Measurements from ENCODE around the gene TUBGCP2.

Gene TUBGCP2

DNA sequence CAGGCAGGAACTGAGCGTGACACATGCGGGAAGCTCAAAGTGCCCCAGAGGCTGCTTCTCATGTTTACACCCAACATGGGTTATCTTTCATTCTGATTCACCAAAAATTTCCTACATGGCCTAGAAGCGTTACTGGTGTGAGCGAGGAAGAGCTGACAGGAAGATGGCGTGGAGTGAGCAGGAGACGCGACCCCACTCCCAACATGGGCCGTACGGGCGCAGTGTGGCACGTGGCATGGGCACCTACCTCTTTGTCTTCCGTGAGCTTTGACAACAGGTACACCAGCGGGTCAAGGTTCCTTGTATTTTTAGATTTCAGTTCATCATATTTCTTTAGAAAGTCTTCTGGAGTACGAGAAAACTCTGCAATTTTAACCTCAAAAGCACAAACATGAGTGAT is 8.9 kb downstream of the TUBGCP2 start:
- no peak for DNase-seq

DNA sequence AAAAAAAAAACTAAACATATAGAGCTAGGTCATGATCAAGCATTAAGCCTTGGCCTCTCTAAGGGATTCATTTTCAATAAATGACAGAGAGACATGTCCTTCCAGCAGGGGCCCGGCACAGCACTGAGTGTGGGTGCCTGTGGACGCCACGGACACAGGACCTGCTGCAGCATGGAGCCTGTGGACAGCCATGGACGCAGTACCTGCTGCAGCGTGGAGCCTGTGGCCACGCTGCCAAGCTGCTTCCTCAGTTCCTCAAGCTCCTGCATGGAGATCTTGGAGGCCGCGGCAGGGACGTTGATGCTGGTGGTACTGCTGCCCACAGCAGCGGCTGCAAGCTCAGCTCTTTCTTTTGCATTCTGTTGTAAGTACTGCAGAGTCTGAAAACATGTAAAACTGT is 9.4 kb downstream of the TUBGCP2 start:
- DNase-seq = no peak

DNA sequence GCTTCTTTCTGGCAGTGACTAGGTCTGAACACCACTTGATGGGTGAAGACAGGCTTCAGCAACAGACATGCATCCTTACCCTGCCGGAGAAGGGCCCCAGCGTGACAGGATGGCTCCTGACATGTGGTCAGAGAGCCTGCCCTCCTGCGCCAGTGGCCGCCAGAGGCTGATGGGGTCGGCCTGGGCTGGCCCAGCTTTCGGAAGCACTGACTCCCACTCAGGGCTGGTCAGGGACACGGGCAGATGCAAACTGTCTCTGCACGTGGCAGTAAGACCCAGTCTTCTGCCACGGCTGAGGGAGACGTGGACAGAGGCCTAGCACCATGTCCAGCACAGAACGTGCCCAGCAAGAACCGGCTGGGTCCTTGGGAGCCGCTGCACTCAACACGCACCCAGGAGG is 10.2 kb downstream of the TUBGCP2 start:
- DNase-seq = no peak

DNA sequence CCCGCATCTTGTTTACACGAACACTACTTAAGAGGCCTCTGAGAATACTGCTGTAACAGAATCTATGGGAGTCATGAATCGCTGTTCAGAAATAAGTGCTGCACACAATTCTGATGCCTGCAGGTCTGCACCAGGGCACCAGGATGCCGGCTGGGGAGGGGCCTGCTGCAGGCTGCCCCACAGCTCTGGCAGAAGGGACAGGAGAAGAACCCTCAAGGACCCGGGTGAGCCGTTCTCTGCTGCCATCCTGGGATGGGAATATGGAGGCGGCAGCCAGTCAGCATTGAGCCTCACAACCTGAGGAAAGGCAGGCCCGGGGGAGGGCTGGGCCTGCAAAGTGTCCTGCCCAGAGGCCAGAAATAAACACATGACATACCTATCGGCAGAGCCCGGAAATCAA is 11.2 kb downstream of the TUBGCP2 start:
- DNase-seq = no peak

DNA sequence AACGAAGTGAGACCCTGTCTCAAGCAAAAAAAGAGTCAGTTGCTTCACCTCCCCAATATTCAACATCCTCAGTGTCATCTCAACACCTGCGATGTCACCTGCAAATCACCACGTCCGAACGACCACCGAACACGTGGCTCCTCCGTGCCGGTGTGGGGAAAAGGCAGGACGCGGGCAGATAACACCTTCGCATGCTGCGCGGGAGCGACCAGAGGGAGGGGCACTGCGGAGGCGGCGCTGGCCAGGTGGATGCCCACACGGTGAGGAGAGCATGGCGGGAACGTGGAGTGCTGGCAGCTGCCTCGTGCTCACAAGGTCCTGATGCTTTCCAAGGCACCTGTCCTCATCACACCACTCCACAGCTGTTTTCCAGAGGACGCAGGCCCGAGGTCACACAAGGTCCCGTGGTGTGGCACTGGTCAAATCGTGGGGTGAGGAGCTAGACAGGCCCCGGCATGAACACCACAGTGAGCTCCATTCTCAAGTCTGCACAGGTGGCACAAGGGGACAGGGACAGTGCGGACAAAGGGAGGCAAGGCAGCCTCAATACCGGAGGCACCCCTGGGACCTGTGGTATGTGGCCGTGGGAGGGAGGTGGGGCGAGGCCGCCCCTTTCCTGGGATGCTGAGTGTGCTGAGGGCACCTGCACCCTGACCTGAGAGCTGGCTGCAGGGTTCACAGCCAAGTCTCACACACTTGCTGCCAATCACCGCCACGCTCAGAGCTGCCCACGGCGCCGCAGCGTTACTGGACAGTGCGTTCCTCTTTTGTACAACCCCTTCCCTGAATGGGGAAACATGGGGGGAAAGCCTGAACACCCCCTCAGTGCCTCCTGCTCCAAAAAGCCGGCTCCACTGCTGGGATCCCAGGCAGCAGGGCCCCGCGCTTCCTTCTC is 13.0 kb downstream of the TUBGCP2 start:
- no peak for DNase-seq

DNA sequence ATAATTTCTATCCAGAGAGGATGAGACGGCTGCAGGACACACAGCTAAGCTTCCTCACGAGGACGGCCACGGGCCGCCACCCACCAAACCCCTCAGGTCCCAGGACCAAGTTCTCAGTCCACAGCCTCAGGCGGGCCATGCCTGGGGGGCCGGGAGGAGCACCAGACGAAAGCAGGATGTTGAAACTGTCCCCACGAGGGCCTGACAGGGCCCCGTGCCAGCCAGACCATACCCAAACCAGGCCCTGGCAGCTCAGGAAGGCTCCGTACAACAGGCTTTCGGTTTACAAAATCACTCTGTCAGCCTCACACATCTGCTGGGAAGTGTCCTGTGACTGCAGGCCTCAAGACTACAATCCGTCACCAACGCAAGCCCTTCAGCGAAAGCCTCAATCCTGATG is 14.5 kb downstream of the TUBGCP2 start:
- no peak for DNase-seq

DNA sequence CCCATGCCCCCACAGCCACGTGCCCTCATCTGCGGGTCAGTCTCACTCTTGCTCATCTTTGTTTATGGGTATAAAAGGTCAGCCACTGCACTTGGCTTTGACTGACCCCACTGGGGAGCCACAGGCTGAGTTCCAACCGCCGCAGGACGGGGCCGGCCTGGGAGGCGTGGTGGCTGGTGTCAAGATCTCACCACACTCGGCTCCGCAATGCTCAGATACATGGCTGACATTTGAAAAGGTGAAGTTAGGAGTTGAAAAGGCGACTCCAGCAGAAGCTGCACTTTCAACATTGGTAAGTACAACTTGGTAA is 14.9 kb downstream of the TUBGCP2 start:
- no peak for DNase-seq

DNA sequence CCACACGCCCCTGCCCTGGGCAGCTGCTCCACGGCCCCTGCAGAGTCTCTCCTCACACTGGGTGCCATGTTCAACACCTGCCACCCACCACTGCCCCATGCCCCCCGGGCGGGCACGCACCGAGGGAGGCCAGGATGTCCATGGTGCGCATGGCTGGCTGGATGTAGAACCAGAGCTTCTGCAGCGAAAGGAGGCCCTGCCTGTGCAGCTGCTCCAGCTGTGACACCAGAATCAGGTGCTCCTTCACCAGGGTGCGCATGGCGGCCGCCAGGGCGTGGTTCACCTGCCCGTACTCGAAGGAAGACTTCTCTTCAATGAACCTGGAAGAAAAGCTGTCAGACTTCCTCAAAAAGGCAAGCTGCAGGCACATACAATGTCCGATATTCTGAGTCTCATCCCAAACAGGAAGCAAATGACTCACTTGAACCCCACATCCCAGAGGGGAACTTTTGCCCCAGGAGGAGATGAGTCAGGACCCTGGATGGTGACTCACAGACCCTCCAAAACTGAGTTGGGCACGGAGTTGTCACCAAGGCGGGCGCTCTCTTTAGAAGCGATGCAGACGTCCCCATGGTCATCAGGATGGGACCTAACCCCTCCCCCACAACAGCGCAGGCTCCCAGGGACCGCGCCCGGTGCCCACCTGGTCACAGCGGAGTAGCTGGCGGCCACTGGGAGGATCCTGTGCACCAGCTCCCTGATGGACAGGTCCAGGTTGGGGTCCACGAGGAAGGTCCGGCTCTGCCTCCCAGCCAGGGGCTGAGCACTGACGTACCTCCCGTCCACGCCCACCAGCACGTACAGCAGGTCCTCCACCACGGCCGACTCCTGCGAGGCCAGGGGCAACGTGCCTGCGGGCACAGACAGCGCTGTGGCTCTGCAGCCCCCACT is 15.5 kb downstream of the TUBGCP2 start:
- no peak for DNase-seq

DNA sequence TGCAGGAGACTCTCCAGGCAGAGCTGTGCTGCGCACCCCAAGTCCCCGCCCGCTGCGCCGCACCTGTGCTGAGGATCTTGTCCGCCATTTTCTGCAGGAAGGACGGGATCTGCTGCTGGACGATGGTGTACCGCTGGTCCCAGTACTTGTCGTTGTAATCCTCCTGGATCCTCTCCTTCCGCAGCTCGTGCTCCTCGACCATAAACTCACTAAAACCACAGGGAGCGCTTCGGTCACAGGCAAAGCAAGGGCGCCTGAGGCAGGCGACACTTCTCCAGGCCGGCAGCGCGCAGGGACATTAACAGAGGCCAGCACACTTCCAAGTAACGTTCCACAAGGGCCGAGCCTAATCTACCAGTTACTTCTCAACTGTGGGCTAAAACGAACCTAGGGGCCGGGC is 18.9 kb downstream of the TUBGCP2 start:
- no peak for DNase-seq

DNA sequence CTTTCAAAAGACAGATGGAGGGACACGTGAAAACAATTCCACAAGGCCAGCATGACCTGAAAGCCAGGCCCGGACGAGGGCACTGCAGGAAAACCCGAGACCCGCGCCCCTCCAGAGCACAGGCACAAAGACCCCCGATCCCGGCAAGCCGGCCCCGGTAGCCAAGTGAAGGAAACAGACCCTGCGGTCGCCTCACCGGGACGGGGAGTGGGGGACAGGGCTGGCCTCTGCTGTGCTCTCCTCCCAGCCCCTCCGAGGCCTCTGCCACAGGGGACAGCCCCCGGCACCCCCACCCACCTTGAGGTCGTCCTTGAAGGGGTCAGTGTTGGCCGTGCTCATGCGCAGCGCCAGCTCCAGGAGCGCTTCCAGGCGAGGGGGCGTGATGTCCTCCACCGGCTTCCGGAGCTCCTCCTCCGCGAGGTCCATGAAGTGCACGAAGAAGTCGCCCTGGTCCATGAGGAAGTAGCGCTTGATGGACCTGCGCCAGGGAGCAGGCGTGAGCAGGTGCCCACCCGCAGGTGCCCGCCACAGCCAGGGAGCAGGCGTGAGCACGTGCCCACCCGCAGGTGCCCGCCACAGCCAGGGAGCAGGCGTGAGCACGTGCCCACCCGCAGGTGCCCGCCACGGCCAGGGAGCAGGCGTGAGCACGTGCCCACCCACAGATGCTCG is 20.7 kb downstream of the TUBGCP2 start:
- no peak for DNase-seq

DNA sequence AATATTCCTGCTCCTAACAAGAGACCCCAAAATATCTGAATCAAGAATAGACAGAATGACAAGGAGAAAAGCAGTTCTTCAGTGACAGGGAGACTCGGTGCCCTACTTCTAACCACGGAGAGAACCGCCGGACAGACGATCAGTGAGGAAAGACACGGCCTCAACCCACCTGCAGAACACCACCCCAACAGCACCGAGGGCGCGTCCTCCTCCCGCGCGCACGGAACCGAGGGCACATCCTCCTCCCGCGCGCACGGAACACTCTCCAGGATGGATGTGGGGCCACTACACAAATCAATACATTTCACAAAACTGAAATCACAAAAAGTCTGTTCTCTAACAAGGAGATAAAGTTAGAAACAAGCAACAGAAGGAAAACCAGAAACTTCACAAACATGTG is 22.3 kb downstream of the TUBGCP2 start:
- DNase-seq = no peak

DNA sequence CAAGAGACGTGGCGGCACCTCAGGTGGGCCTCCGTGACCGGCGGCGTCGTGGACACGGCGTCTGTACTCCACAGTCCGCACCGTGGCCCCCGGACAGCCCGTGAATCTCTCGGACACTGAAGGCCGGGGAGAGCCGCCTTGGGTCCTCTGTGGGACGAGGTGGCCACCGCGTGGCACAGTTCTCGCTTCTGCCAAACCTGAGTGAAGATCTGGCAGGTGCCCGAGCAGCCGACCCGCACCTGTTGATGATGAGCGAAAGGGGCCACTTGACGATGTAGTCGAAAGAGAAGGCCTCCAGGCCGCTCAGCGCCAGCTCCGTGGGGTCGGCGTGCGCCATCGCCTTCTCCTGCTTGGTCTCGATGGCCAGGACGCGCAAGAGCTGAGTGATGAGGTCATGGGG is 23.5 kb downstream of the TUBGCP2 start:
- no peak for DNase-seq

DNA sequence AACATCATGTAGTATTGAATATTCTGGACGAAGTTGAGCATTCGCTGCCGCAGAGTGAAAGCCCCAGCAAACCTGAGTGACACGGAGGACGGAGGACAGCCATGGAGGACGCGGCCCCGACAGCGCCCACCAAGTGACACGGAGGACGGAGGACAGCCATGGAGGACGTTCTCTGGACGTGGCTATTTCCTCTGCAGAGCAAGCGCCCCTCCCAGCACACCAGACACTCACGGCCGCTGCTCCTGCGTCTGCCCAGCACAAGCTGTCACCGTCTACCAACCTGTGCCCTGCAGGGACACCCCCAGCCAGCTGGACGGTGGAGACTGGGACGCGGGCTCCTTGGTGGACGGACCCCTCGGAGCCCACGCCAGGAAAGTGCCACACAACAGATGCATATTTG is 24.7 kb downstream of the TUBGCP2 start:
- DNase-seq = no peak

DNA sequence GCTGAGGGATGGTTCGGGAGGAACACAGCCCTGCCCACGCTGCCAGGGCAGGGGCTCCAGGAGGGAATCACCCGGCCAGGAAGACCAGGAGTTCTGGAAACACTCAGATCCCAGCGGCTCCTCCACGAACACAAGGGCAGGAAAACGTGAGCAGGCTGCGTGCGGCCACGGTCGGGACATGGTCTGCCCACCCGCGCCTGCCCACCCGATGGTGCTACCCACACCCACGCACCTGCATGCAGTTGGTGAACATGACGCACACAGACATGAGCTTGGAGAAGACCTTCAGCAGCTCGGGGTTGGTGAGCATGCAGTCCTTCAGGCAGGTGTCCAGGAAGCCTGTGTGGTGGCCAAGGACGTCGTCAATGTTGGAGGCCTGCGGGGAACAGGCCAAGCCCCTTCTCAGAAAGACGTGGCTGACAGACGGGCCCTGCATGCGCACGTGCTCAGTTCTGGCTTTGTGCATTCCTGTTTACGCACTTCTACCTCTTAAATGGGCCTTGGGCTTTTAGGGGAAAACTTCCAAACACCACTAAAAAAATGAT is 25.8 kb downstream of the TUBGCP2 start:
- no peak for DNase-seq

DNA sequence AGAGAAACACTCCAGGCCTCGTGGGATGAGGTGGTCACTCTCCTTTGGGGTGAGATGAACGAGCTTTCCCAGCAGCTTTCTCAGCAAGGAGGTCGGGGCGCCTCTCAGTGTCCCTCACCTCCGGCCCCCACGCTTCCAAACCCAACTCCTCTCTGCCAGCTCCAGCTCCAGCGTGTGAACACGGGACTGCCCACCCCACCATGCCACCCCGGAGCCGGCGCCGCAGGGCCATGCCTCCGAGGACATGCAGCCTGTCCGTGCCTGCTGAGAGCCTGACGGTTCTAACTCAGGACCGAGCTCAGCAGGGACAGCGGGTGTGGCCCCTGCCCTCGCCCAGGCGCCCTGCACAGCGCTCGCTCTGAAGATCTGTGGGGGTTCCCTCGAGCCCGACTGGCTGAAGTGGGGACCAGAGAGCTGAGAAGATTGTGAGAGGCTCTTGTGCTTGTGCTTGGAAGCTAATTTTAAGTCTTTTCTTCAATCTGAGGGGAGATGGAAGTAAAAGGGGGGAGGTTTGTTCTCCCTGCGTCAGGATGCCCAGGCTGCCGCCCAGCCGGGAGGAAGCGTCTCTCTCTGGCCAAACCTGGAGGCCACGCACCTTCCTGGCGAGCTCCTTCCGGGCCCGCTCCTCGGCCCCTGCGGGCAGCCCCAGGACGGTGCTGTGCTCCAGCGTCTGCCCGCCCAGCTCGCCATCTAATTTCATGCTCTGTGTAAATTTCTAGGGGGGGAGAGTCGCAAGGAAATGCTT is 26.9 kb downstream of the TUBGCP2 start:
- no peak for DNase-seq

DNA sequence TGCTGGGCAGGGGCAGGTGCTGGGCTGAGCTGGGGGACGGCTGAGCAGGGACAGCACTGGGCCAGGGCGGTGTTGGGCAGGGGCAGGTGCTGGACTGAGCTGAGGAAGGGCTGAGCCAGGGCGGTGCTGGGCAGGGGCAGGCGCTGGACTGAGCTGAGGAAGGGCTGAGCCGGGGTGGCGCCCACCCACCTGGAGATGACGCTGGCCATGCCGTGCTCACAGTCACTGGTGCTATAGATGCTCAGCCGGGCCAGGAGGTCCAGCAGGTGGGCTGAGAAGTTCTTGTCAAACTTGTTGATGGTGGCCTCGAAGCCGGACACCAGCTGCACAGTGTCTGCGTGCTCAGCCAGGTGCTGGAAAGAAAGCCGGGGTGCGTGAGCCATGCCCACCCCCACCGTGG is 27.6 kb downstream of the TUBGCP2 start:
- DNase-seq = no peak

DNA sequence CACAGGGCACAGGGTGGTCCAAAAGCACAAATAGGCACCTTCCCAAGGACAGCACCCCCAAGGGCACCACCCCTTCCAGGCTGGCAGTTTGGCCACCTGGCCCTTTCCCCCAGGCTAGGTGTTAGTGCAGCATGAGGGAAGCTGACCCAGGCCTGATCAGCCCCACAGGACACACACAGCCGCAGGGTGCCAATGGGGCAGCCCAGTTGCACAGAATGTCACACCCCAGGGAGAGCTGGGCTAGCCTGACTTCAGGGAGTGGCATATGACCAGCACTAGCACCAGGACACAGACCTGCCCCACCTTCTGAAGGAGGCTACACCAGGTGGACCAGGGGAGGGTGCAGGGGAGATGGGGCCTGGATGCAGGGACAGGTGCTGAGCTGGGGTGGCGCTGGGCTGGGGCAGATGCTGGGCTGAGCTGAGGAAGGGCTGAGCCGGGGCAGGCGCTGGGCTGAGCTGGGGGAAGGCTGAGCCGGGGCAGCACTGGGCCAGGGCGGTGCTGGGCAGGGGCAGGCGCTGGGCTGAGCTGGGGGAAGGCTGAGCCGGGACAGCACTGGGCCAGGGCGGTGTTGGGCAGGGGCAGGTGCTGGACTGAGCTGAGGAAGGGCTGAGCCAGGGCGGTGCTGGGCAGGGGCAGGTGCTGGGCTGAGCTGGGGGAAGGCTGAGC is 28.1 kb downstream of the TUBGCP2 start:
- no peak for DNase-seq

DNA sequence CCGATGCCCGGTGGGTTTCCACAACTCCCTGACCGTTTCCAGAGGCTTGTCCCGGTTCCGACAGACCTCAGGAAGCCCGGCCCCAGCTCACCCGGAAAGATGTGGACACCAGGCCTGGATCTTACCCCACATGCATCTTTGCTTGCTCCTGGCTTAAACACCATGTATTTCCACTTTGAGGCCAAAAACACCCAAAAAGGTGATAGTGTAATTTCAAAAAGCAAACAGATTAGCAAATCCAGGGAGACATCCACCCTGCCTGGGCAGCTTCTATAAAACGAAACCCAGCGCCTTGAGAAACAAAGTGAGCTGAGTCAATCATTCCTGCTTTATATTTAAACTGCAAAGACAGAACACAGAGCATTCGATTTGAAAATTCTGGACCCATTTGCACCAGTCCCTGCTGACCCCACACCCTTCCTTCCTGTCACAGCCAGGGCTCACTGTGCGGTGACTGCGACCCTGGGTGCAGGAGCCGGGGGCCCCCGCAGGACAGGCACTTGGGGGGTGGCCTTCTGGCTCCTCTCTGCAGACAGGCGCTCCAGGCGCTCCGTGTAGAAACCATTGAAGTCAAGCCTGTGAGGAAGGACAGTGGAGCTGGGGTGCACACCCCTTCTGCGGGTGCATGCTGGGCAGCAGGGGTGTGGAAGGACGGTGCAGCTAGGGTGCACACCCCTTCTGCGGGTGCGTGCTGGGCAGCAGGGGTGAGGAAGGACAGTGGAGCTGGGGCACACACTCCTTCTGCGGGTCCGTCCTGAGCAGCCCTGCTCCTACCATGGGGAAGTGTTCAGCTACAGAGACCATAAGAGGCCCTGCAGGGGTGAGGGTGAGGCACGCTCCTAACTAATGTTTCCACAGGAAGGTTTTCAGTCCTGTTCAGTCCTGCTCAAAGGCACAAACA is 29.1 kb downstream of the TUBGCP2 start:
- no peak for DNase-seq

DNA sequence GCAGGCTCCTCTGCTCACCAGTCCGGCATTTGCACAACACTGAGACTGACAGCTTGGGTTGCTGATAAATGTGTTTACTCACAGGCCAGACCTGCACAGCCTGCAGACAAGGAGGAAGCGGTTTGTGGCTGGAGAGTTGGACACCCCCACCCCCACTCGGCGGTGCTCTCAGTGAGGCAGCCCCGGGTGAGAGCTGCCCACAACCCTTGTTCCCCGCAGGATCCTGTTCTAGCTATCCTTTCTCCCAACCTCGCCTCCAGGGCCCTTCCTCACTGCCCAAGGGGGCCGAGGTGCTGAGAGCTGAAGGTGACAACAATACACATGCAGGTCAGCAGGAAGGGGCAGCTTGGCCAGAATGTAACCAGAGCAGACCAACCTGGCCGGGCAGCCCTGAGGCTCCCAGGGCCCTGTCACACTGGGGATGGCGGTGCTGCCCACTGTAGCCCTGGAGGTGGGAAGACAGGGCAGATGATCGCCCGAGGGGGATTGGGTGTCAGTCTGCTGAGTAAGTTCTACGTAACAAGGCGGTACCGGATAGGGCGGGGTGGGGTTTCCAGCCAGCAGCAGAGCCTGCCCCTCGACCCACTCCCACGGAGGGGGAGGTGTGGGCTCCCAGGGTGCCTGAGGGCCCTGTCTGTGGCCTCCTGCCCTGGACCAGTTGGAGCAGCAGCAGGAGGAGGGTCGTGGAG is 30.0 kb downstream of the TUBGCP2 start:
- DNase-seq = peak; percentile 62

DNA sequence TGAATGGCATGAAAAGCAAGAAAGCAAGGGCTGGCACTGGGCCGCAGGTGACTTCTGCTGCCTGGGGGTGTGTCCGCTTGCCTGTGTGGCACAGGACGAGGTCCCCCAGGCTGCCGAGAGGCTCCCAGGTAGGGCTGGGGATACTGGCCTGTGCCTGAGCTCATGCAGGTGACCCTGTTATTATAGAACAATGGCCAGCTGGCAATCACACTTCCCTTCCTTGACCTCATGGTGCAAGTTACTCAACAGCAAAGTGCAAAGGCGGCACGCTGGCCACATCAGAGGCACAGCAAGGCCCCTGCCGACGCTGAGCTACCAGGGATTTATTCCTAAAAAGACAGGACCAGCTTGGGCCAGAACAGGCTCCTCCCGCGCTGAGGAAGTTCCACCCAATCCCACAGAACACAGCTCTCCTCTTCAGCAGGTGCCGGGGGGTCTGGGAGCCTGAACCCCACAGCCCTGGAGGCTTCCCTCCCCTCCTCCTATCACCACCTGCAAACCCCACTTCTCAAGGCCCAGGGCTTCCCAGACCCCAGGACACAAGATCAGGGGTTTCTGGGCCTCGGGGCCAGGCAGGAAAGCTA is 30.6 kb downstream of the TUBGCP2 start:
- DNase-seq = no peak

Data from femur (tissue), 1 donor.